ENCODE results near the gene TF. TPM values are rescaled to one million over a fixed set of nuclear protein-coding genes. Genes with fewer than 3 reads are reported as not detected.
"Not testable (repeated sequence)": the region's sequence is repeated elsewhere in the genome, so short reads cannot be mapped to it uniquely, and the experiment has no call there.

TF gene
- 0.12 TPM for polyA plus RNA-seq (2013, experiment 1 of 2; ENCODE audit: insufficient read length)
- polyA plus RNA-seq (2013, experiment 2 of 2; ENCODE audit: insufficient read length), result 0.41 TPM

GRCh38 chr3:133745981-133746711, at the start of gene TF:
TF (plus strand) TSS chr3:133746393; CDS start chr3:133746441, 48 bp downstream.
- no peak for DNase-seq

GRCh38 chr3:133697960-133698359, 48.2 kb upstream of the TF start:
- no peak for DNase-seq

GRCh38 chr3:133699467-133699866, 46.7 kb upstream of the TF start:
- DNase-seq, result no peak

GRCh38 chr3:133699903-133700302, 46.3 kb upstream of the TF start:
- DNase-seq, result no peak

- no peak for DNase-seq
Measured at GRCh38 chr3:133700351-133700750, 45.8 kb upstream of the TF start.

GRCh38 chr3:133701435-133702358, 44.5 kb upstream of the TF start:
- no peak for DNase-seq

GRCh38 chr3:133703915-133704314, 42.3 kb upstream of the TF start:
- DNase-seq, result no peak

GRCh38 chr3:133706033-133706432, 40.2 kb upstream of the TF start:
- DNase-seq, result no peak

- no peak for DNase-seq
Measured at GRCh38 chr3:133709139-133709750, 36.9 kb upstream of the TF start.

- no peak for DNase-seq
Measured at GRCh38 chr3:133711013-133711412, 35.2 kb upstream of the TF start.

GRCh38 chr3:133712017-133712416, 34.2 kb upstream of the TF start:
- DNase-seq, result no peak

- DNase-seq, result no peak
Measured at GRCh38 chr3:133713347-133713746, 32.8 kb upstream of the TF start.

- DNase-seq, result no peak
Measured at GRCh38 chr3:133717424-133717823, 28.8 kb upstream of the TF start.

GRCh38 chr3:133722935-133723334, 23.3 kb upstream of the TF start:
- no peak for DNase-seq

GRCh38 chr3:133730993-133731392, 15.2 kb upstream of the TF start:
- no peak for DNase-seq

- not testable (repeated sequence) for DNase-seq
Measured at GRCh38 chr3:133732231-133732630, 14.0 kb upstream of the TF start.

- DNase-seq, result no peak
Measured at GRCh38 chr3:133733226-133733625, 13.0 kb upstream of the TF start.

GRCh38 chr3:133734305-133734704, 11.9 kb upstream of the TF start:
- no peak for DNase-seq

- peak; percentile 27 for DNase-seq
Measured at GRCh38 chr3:133742351-133743091, 3.7 kb upstream of the TF start.

GRCh38 chr3:133744241-133744640, 2.0 kb upstream of the TF start:
- no peak for DNase-seq

- no peak for DNase-seq
Measured at GRCh38 chr3:133745108-133745507, 1.1 kb upstream of the TF start.

GRCh38 chr3:133746712-133747066, 496 bp downstream of the TF start:
- DNase-seq, result no peak

- DNase-seq, result no peak
Measured at GRCh38 chr3:133747373-133747772, 1.2 kb downstream of the TF start.
